ENCODE data around the gene ZDHHC1.
A peak's percentile ranks its signal among the peaks of the same experiment; 100 is the strongest.
"Not testable (repeated sequence)": the region's sequence is repeated elsewhere in the genome, so short reads cannot be mapped to it uniquely, and the experiment has no call there.

The ZDHHC1 gene

GRCh38 chr16:67394155-67395104 is 21.8 kb downstream of the ZDHHC1 start:
- DNase-seq (ENCODE audit: low read depth in 2 of 2) = no peak

- no peak for DNase-seq (ENCODE audit: low read depth in 2 of 2)
Measured at GRCh38 chr16:67393788-67394154, 22.5 kb downstream of the ZDHHC1 start.

DNA sequence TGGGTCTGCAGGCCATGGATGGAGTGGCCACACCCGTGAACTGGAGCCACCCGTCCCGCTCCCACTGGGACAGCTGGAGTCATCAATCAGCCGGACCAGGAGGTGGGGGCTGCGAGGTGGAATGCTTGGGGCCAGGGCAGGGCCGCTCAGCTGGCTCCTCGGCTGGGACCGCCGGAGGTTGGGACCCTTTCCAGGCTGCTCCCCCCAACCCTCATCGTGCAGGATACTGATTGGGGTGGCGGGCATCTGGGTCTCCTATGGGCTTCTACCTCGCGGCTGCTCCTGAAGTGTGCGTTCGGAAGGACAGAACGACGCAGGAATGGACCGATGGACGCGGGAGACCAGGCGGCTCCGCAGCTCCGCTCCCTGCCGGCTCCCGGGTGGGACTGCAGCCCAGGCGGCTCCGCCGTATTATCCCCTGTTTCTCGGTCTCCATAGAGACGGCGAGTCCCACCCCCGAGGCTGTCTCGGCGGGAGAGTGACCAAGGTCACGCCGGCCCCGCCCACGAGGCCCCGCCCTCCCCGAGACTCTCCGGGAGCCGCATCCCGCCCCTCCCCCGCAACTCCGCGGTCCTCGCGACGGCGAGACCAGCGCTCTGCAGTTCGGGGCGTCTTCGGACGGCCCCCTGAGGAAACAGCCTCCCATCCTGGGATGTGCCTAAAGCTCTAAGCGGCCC is 23.0 kb downstream of the ZDHHC1 start, which contains the start of gene TPPP3:
TSS of gene TPPP3 (minus strand) at position 388 of the 677 bp plus-strand sequence. CDS start 2,387 bp downstream, outside the sequence.
- DNase-seq (ENCODE audit: low read depth in 2 of 2) = peak in 1 of 2 donors; percentile 10

- DNase-seq (ENCODE audit: low read depth in 2 of 2) = no peak
Measured at GRCh38 chr16:67392301-67393059, 23.8 kb downstream of the ZDHHC1 start.

DNA sequence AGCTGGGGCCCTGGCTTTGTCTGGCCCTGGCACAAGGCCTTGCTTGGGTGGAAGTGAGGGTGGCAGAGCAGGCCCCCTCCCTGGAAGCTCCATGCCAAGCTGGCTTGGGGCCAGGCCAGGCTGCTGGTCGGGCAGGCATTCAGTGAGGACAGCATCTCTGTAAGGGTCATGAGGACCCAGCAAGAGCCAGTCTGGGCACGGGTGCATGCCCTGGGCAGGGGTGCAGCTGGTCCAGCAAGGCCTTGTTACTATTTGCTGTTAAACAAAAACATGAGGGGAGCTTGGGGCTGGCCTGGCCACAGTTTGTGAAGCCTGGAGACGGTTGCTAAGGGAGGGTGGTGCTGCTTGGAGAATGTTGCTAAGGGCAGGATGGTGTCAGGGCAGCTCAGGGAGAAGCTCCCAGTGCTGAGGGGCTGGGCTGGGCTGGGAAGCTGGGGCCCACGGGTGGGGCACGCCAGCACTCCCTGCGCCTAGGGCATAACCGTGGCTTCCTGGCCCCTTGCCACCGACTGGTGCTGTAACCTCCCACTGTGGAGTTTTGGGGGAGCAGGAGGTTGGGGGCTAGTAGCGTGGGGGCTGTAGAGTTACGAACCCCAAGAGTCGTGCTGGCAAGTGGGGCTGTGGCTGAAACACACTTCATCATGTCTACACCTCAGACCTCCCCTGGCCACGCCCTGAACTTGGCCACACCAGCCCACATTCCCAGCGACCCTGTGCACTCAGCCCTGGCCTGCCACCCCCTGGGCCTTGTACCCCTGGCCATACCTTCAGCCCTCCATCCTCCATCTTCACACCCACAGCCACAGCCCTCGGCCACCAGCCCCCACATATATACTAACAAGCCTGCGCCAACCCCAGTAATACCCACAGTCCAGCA is 24.6 kb downstream of the ZDHHC1 start:
- no peak for DNase-seq (ENCODE audit: low read depth in 2 of 2)

- DNase-seq (ENCODE audit: low read depth in 2 of 2) = no peak
Measured at GRCh38 chr16:67390816-67391423, 25.4 kb downstream of the ZDHHC1 start.

DNA sequence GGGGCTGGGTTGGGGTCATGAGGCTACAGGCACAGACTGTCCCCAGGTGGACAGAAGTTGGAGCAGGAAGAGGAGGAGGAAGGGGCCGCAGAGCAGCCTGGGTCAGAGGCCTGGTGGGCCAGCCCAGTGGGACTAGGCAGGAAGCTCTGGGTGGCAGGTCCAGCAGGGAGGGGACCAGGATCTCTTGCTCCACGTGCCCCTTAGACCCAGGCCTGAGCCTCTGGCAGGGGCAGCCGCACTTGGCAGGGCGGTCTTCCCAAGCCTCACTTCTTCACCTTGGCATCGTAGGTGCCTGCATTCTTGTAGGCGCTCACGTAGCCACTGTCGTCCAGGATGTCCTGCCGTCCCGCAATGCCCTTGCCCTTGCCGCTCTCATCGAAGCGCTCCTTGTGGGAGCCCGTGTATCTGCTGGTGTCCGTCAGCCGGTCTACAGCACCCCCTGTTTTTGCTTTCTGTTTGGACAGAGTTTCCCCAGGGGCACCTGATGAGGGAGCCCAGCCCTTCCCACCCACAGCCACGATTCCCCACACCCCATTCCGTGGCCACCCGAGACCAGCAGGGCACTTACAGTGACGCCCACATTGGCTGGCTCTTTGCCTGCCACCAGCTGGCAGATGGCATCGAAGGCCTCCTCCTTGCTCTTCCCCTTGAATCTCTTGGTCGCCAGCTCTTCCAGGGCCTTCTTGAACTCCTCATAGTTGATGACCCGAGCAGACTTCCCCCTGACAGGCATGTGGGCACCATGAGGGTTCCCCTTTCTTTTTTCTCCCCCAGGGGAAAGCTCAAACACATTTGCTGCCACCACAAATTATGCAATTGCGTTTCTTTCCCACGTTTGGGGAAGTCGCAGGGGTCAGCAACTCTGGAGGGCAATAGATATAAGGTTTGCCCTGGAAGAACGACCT is 26.1 kb downstream of the ZDHHC1 start:
- DNase-seq (ENCODE audit: low read depth in 2 of 2) = no peak

DNA sequence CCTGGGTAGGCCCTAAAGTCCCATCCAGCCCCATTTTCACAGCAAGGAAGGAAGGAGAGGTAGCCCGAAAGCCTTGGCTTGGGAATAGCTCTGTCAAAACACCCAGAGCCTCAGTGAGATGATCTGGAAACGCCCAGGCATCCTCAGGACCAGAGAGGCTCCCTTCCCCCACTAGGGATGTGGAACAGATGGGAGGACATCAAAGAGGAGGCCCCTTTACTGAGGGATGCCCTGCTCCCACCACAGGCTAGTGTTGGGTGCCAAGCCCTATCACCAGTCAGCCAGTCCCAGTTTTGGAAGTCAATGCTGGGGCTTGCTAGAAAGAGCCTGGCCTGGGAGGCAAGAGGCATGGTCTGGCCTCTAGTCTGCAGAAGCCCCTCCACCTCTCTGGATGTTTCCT is 27.7 kb downstream of the ZDHHC1 start:
- no peak for DNase-seq (ENCODE audit: low read depth in 2 of 2)

GRCh38 chr16:67388191-67388590 is 28.1 kb downstream of the ZDHHC1 start:
- no peak for DNase-seq (ENCODE audit: low read depth in 2 of 2)

GRCh38 chr16:67387479-67388079 is 28.7 kb downstream of the ZDHHC1 start:
- no peak for DNase-seq (ENCODE audit: low read depth in 2 of 2)

GRCh38 chr16:67386861-67387455 is 29.3 kb downstream of the ZDHHC1 start:
- no peak for DNase-seq (ENCODE audit: low read depth in 2 of 2)

- DNase-seq (ENCODE audit: low read depth in 2 of 2) = no peak
Measured at GRCh38 chr16:67384778-67385510, 31.3 kb downstream of the ZDHHC1 start.

- no peak for DNase-seq (ENCODE audit: low read depth in 2 of 2)
Measured at GRCh38 chr16:67383284-67383683, 33.0 kb downstream of the ZDHHC1 start.

DNA sequence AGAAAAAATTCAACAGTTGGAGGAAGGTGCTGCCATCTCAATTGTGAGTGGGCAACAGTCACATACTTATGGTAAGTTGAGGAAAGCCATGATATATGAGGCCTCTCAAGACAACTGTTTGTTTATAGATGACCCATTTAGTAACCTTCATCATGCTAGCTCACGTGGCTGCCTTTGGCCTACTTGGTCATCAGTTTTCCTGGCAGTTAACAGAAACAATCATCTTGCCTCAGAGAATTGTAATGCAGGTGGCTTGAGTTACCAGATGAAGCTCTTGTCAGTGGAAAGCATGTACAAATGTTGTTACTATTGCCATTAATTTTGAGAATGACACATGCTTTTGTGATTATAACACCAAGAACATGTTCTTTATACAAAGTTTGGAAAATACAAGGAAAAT is 37.6 kb downstream of the ZDHHC1 start:
- DNase-seq (ENCODE audit: low read depth in 2 of 2) = no peak

DNA sequence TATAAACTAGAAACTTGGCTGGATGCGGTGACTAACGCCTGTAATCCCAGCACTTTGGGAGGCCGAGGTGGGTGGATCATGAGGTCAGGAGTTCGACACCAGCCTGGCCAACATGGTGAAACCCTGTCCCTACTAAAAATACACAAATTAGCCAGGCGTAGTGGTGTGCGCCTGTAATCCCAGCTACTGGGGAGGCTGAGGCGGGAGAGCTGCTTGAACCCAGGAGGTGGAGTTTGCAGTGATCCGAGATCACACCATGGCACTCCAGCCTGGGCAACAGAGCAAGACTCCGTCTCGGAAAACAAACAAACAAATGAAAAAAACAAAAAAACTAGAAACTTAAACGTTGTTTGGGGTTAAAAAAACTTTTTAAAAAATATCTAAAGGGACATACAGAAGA is 40.3 kb downstream of the ZDHHC1 start:
- not testable (repeated sequence) for DNase-seq (ENCODE audit: low read depth in 2 of 2)

DNA sequence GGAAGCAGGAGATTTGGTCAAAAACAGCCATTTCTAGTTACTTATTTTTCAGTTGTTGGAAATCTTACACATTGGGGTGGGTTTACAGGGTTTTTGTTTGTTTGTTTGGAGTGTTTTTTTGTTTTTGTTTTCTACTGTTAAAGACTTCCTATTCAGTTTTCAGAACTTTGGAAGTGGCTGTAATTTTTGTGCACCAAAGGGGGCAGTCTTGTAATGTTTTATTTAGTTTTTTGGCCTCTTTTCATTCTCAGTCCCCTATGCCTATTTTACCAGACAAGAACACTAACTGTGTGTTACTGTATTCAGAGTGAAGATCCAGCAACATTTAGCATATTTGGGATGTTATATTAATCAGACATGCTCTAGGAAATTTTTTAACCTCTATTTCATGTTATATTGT is 43.6 kb downstream of the ZDHHC1 start:
- DNase-seq (ENCODE audit: low read depth in 2 of 2) = no peak

- DNase-seq (ENCODE audit: low read depth in 2 of 2) = no peak
Measured at GRCh38 chr16:67370661-67371060, 45.6 kb downstream of the ZDHHC1 start.

DNA sequence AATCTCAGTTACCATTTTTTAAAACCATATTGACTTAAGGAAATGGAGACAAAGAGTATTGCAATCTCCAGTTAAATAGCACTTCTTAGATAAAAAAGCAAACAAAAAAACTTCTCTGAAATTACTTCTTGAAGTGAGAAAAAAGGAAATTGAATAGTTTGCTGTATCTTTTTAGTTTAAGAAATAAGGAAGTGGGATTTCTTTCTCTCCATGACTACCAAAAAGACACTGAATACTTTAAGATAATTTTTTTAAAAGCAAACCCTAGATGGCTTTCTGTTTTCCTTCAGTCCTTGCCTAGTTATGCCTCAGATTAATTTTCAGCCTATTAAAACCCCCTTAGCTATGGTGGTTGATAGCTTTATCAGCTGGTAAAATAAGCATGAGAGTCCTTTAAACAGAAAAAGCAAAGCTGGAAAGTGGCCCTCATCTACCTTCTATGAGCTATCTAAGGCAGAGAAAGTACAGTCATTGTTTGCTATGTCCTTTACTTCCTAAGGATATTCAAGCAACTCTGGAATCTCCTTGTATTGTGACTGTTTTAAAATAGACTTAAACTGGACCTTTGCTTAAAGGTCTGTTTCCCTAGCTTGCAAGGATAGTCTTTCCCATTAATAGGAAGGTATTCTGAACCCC is 51.6 kb downstream of the ZDHHC1 start:
- no peak for DNase-seq (ENCODE audit: low read depth in 2 of 2)

All from stimulated activated CD8-positive, alpha-beta memory T cell treated with anti-CD3 and anti-CD28 coated beads, Interleukin-2, amount 100 ng/mL, for 1 hour (primary cell).